IPS DF 19.7 (cell line): ENCODE results near the gene TAC4.

Experiments
- DNase-seq: peaks from one replicate; pipeline ENCODE4 v3.0.0-alpha.2; 2013; ENCODE audit warnings: low read depth, low spot score

TAC4 gene

GRCh38 chr17:49848019-49848473, at the start of gene TAC4:
TAC4 (minus strand) TSS chr17:49848069; CDS start chr17:49848017, 52 bp downstream.
- no peak for DNase-seq

DNA sequence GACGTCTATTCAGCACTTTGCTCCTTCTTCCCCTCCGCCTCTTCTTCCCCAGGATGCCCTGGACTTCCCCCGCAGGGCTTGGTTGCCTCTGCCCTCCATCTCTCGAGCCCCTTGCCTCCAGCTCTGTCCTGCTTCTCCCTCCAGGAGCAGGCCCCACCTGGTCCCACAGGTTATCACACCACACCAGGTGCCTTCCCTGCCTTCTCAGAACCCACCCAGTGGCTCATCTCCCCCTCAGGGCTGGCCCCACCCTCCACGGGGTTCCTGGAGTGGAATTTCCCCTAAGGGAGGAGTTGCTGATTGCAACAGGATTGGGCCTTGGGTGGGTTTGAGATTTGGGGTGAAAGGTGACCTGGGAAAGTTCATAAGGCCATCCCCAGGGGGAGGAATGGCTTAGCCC, 49.0 kb upstream of the TAC4 start:
- DNase-seq, result no peak

DNA sequence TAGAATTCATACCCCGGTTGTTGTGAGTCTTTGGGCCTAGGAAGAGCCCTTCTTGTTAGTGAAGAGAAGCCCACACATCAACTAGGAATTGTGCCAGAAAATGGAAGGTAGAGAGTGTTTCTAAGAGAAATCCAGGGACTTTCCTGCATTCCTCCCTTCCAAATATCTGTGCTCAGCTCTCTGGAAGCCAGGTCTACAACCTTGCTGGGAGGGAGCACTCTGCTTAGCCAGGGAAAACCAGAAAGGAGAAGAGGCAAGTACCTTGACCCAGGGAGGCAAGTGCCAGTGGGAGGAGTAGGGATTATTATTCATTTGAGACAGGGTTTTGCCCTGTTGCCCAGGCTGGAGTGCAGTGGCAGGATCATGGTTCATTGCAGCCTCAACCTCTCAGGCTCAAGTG, 48.4 kb upstream of the TAC4 start:
- no peak for DNase-seq

DNA sequence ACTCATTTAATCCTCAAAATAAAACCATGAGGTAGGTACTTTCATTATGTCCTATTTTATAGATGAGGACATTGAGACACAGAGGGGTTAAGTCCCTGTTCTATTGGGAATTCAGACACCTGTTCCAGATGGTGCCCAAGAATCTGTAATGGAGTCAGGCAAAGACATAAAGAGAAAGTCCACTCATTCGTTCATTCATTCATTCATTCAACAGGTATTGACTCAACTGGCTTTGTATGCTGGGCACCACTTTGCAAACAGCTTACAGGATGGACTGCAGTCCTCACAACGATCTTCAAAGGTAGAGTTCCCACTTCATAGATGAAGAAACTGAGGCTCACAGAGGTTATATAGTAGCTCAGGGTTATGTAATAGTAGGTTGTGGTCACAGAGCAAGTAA, 47.9 kb upstream of the TAC4 start:
- no peak for DNase-seq

GRCh38 chr17:49894761-49895160, 46.9 kb upstream of the TAC4 start:
- DNase-seq, result no peak

- no peak for DNase-seq
Observed at GRCh38 chr17:49891694-49892389, 44.0 kb upstream of the TAC4 start.

GRCh38 chr17:49891271-49891670, 43.4 kb upstream of the TAC4 start:
- no peak for DNase-seq

DNA sequence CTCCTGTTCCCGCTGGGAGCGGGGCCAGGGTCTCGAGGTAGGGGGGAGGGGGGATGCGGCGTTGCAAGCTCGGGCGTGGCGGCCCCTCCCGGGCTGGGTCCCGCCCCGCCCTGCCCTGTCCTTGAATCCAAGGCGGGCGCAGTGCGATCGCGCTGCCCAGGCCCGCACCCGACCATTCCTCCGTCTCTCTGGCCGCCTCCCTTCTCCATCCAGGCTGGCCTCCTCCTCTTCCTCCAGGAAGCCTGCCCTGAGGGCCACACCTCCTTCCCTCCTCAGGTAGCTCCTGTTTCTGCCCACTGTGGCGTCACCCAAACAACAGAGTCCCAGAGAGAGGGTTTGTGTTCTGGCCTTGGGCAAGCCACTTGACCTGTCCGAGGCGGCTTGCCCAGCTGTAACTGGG, 43.0 kb upstream of the TAC4 start:
- DNase-seq, result no peak

DNA sequence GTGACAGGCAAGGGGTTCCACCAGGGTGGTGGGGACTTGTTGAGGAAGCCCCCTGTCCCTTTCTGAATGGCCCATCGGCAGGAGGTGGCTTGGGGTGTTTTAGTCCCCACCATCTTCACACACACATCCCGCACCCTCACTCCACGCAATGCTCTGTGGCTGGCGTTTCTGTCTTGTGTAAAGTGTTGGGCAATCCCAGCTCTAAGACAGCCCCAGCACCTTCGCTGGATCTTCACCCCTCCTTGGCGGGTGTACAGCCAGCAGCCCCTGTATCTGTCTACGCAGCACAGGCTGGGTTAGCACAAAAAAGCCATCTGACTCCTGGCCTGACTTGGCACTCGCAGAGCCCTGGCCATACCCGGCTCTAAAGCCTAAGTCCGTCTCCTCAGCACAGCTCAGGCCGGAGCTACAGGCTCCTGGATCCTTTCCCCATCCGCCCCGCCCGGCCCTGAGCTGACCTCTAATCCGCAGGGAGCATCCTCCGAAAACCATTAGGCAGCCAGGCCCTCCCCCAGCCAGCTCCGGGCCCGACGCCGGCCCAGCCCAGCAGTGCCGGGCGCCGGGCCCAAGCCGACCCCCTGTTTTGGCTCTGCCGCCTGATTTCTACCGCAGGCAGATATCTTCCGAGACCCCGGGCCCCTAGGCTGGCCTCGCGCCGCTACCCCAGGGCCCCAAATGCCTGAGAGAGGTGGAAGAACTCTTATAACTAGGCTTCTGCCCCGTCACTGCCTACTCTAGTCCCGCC, 42.4 kb upstream of the TAC4 start:
- no peak for DNase-seq

DNA sequence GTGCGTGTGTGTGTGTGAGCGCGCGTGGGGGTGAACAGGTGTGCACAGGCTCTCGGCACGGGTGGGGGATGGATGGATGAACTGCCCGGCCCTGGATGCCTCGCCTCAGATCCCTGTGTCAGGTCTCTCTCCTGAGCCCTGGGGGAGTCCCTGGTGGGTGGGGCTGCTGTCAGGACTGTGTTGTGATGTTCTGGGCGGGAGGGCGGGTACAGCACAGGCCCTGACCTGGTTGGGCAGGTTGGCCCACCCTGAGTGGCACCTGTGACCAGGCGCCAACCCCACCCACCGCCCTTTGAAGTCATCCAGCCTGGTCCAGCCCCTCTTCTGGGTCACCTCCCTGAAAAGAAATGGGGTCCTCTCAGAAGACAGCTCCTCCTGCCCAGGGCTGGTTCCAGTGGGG, 41.6 kb upstream of the TAC4 start:
- DNase-seq, result no peak

DNA sequence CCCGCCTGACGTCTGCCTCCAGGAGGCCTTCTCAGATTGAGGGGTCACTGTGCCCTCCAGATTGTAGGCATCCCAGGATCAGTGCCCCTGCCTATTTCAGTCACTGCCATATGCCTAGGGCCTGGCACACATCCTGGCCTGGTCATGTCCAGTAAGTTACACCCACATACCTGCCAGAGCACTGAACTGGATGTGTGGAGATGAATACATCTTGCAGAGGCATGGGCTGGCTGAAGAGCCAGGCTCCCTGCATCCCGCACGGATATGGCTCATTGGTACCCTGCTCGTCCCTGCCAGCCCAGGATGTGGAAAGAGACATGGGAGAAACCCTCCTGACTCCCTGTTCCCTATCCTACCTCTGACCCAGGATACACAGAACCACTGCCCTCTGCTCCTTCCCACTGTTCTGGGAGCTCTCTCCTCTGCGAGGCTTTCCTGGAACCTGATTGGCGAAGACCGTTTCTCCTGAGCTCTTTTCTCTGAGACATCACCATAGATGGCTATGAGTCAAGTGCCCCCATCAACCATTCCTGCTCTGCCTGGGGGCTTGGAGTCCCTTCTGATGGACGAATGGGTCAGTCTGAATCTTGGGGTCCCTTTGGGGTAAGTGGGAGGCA, 40.0 kb upstream of the TAC4 start:
- DNase-seq, result no peak

DNA sequence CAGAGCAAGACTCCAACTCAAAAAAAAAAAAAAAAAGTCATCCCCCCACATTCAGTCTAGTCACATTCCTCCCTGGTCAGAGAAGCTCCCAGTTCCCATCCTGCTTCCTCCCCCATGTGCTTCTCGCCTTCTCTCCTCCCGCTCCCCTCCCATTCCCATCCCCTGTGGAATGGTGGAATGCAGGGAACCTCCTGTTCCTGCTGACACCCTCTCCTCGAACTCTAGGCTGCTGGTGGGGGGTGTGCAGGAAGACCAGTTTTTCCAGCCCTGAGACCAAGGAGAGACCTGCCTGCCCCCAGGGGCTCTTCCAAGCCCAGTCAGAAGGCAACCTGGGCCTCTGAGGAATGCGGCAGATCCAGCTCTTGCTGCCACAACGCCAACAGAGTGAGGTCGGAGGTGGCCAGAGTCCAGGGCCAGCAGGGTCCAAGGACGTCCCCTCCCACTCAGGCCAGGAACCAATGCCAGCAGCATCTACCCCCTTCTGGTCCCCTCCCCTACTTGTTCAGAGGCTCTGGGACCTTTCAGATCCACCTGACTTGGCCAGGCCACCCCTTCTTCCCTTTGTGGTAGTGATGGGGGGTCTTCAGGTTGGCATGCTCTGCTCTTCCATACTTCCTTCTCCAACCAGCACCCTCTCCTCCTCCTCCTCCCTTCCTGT, 39.3 kb upstream of the TAC4 start:
- peak; percentile 54 for DNase-seq

GRCh38 chr17:49886036-49886435, 38.2 kb upstream of the TAC4 start:
- DNase-seq, result no peak

DNA sequence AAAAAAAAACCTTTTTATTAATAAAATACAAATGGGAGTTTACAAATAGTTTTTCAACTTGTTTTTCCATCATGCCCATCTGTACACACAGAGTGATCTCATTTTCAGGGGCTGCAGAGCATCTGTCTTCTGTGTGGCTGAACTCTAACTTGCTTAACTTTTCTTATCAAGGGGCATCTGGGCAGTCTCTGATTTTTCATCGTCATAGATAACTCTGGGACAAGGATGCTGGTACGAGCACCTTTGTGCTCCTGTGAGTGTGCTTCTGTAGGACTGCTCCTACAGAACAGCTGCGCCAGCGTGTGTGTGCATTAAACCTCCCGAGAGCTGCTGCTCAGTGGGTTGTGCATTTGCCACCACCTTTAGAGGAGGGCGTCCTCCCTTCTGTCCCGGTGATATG, 34.6 kb upstream of the TAC4 start:
- DNase-seq, result no peak

DNA sequence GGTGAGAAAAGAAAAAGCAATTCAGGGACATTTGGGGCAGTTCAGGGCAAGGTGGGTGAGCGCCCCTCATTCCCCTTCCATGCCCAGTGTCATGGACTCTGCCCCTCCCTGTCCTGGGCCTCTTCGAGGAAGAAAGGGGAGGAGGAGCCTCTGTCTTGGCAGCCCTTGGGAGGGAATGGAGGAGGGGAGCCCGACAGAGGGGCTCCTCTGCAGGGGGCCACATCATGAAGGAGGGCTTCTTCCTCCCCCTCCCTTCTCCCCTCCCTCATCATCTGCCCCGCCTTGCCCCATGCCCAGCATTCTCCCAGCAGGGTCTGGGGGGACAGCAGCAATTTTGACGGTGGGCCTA, 33.2 kb upstream of the TAC4 start:
- no peak for DNase-seq

DNA sequence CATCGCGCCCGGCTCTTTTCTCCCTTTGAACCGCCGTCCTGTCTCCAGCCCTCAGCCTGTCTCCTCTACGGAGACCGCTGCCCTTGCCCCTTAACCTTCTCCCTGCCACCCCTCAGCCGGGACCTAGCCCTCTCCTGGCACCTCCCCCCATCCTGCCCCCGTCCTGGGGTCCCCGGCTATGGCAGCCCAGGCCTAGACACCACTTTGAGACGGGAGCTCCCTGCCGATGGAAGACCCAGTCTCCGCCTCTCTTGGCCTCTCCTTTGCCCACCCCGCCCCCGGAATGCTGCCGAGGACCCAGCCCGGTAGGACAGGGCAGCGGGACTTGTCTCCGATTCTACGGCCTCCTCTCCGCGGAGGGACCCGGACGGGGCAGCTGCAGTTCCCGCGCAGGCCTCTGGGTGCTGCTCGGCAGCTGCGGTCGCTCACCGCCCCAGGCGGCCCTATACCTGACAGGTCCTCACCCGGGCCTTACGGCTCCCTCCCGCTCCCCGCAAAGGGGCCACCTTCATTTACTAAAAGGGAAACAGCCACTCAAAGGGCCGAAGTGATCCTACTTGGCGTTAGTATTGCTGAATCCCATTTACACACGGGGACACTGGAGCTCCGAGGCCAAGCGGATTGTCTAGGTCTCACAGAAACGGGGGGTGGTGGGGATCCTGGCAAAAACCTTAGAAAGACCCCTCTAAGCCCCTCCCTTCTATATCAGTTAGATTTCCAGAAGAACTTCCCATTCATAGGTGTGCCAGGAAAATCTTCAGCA, 32.6 kb upstream of the TAC4 start:
- DNase-seq, result peak; percentile 82

- DNase-seq, result no peak
Observed at GRCh38 chr17:49878931-49879904, 31.3 kb upstream of the TAC4 start.

DNA sequence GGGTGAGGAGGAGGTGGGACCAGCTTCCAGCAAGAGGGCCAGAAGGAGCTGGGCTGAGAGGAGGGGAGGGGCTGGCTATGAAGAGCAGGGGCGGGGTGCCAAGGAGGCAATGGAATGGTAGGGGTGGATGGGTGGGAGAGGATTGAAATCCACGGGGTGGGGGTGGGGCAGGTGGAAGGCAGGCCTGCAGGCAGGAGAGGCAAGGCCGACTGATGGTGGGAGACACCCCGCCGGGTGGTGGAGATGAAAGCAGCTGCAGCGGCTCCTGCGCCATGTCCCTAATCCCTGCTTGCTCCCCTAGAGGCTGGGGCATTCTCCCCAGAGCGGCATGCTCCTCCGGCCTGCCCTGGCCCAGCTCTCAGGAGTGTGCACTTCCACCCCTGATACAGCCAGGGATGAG, 27.8 kb upstream of the TAC4 start:
- DNase-seq, result no peak

DNA sequence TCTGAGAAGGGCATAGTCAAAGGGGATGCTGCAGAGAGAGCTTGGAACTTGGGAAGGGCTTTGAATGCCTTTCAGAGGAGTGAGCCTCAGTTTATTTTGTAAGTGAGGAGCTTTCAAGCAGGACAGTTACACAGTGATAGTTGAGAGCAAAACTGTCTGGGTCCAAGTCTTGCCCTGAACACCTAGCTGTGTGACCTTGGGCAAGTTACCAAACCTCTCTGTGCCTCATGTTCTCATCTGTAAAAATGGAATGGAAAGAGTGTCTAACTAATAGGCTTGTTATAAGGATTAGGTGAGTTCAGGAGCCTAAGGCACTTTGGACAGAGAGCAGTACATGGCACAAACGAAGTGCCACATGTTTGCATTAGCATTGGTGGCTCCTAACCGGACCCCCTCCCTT, 27.0 kb upstream of the TAC4 start:
- DNase-seq, result no peak

DNA sequence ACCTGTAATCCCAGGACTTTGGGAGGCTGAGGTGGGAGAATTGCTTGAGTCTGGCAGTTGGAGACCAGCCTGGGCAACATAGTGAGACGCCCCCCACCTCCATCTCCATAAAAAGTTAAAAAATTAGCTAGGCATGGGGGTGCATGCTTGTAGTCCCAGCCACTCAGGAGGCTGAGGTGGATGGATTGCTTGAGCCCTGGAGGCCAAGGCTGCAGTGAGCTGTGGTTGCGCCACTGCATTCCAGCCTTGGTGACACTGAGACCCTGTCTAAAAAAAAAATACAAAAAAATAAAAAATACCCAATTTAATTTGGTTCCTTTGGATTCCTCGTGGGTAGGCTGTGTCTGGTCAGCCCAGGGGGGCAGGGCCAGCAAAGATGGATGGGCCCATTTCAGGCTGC, 26.1 kb upstream of the TAC4 start:
- DNase-seq, result no peak

GRCh38 chr17:49873466-49873865, 25.6 kb upstream of the TAC4 start:
- no peak for DNase-seq
